Lower leg skin (tissue), 3 donors: ENCODE measurements around the gene HS6ST1.

Experiments used
- CTCF ChIP-seq, 3 donors: fragments of 450-650 bp; IDR thresholded peaks; one replicate each; pipeline ENCODE4 v1.5.1; 2016; ENCODE audit warnings: antibody characterized with exemption in 3 of 3, mild to moderate bottlenecking in 3 of 3, moderate library complexity in 2 of 3
- POLR2A ChIP-seq, 2 donors: fragments of 450-650 bp; IDR thresholded peaks; one replicate each; pipeline ENCODE4 v1.6.1; 2016 to 2017; ENCODE audit warnings: antibody characterized with exemption in 2 of 2, mild to moderate bottlenecking in 1 of 2, moderate library complexity in 1 of 2

DNA sequence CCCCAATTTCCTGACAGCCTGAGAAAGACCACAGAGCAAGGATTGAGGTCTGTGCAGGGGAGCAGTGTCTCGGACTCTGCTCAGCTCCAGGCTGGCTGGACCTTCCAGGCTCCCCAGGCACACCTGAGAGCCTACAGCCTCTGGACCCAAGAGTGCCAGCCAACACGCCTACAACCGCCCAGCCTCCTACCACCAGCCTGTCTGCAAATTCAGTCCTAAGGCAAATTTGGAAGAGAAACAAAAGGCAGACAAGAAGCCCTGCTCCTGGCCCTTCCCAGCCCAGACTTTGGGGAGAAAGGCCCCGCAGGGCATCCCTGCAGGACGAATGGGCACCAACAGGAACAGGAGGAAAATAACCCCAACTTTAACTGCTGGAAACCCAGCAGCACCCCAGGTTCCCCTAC, 1.9 kb downstream of the HS6ST1 start:
- TF ChIP-seq POLR2A (IDR thresholded peaks at IDR 0.05) (no peak), CTCF (IDR thresholded peaks at IDR 0.05) (no peak)
